Suppressor macrophage treated with lipopolysaccharide for 4 hours (primary cell): ENCODE data around the gene TMEM131.
"Not testable (repeated sequence)": the region's sequence is repeated elsewhere in the genome, so short reads cannot be mapped to it uniquely, and the experiment has no call there.

Experiments
- DNase-seq: peaks from one replicate; pipeline ENCODE4 v3.0.0-alpha.2; 2020

Gene TMEM131, protein sequence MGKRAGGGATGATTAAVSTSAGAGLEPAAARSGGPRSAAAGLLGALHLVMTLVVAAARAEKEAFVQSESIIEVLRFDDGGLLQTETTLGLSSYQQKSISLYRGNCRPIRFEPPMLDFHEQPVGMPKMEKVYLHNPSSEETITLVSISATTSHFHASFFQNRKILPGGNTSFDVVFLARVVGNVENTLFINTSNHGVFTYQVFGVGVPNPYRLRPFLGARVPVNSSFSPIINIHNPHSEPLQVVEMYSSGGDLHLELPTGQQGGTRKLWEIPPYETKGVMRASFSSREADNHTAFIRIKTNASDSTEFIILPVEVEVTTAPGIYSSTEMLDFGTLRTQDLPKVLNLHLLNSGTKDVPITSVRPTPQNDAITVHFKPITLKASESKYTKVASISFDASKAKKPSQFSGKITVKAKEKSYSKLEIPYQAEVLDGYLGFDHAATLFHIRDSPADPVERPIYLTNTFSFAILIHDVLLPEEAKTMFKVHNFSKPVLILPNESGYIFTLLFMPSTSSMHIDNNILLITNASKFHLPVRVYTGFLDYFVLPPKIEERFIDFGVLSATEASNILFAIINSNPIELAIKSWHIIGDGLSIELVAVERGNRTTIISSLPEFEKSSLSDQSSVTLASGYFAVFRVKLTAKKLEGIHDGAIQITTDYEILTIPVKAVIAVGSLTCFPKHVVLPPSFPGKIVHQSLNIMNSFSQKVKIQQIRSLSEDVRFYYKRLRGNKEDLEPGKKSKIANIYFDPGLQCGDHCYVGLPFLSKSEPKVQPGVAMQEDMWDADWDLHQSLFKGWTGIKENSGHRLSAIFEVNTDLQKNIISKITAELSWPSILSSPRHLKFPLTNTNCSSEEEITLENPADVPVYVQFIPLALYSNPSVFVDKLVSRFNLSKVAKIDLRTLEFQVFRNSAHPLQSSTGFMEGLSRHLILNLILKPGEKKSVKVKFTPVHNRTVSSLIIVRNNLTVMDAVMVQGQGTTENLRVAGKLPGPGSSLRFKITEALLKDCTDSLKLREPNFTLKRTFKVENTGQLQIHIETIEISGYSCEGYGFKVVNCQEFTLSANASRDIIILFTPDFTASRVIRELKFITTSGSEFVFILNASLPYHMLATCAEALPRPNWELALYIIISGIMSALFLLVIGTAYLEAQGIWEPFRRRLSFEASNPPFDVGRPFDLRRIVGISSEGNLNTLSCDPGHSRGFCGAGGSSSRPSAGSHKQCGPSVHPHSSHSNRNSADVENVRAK (N-terminal part only)

DNA sequence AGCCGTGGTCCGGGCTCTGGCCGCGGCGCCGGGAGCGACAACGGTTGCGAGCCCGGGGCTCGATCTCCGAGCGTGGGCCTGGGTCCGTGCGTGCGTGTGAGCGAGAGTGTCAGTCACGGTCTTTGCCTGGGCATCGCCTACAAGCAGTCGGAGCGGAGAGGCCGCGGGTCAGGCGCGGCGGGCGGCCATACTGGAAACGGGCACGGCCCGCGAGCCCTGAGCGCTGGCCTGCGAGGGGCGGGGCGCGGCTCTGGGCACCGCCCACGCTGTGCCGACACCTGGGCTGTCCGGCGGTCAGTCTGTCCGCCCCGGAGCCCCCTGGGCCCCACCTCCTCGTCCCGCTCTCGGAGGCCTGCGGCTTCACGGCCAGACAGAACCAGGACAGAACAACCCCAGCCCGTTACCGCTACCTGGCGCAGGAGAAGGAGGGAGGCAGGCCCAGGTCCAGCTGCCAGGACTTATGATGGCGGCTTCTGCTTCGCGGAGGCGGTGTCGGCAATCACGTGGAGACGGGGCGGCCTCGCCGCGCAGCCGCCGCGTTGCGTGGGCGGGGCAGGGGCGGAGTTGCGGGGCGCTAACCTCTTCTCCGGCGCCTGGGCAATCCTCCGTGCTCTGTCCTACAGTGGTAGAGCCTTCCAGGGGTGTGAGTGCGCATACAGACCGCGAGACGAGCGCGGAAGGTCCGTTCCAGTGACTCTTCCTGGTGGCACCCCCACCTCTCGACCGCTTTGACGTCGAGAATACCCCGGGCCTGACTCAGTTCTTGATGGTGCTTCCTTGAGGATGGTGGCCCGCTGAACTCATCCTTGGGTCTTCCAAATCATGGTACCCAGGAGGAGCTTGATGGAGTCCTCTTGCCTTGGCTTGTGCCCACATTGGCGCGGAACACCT is at the start of gene TMEM131:
TMEM131 (minus strand) TSS at position 215 of the 891 bp plus-strand sequence. CDS start 286 bp downstream, outside the sequence.
- peak; percentile 98 for DNase-seq

DNA sequence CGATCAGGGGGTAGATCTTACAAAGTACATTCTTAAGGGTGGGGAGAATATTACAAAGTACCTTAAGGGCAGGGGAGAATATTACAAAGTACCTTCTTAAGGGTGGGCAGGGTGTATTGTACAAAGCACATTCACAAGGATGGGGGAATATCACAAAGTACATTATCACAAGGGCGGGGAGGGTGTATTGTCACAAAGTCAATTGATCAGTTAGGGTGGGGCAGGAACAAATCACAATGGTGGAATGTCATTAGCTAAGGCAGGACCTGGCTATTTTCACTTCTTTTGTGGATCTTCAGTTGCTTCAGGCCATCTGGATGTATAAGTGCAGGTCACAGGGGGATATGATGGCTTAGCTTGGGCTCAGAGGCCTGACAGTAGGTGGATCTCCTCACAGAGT is 49.0 kb upstream of the TMEM131 start:
- not testable (repeated sequence) for DNase-seq

DNA sequence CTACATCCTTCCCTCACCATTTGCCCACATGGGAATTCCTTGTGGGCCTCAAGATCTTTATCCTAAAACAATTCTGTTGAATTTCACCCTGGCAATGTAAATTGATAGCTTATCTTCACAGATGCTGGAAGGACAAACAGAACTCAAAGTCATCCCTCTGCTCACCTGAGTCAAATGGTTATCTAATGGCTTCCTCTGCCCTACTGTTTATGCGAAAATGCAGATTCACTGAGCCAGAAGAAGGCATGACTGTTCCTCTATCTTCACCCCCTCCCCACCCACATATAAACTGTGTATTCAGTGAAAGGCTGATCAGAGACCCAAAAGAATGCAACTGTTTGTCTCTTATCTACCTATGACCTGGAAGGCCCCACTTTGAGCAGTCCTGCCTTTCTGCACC is 47.4 kb upstream of the TMEM131 start:
- DNase-seq, result no peak

DNA sequence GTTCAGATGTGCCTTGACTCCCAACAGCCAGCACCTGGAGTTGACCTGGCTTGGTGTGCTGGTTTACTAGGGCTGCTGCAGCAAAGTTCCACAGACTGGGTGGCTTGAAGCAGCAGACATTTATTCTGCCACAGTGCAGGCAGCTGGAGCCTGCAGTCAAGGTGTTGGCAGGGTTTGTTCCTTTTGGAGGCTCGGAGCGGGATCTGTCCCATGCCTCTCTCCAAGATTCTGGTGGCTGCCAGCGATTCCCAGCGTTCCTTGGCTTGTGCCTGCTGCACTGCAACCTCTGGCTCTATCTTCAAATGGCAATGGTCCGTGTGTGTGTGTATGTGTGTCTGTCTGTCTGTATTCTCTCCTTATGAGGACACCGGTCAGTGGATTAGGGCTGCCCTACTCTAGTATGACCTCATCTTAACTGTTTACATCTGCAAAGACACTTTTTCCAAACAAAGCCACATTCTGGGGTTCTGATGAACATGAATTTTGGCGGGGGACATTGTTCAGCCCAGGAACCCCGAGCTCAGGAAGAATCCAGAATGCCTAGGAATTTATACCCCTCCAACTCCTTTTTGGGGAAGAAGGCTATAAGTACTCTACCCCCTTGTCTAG is 44.7 kb upstream of the TMEM131 start:
- no peak for DNase-seq

DNA sequence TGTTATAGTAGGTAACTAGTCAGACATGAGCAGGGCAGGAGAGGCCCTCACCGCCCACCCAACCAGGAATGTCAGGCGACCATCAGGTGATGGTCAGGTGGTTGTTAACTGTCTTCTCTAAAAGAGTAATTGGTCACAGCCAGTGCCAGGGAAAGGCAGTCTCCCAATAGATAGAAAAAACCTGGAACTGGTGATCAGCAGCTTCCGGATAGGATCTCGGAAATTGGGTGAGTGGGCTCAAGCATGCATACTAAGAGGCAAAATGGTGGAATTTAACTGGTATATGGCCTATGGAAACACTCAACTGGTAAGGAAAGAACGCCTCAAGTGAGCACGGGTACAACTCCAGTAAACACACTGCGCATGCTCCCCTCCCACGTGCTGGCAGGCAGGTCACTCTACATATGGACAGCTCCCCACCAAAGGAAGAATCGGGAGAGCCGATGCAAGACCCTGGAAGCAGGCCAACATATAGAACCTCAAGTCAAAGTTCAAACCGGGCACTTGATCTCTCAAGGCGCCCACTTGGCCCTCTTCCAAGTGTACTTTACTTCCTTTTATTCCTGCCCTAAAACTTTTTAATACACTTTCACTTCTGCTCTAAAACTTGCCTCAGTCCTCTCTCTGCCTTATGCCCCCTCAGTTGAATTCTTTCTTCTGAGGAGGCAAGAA is 43.5 kb upstream of the TMEM131 start:
- DNase-seq, result peak; percentile 77

DNA sequence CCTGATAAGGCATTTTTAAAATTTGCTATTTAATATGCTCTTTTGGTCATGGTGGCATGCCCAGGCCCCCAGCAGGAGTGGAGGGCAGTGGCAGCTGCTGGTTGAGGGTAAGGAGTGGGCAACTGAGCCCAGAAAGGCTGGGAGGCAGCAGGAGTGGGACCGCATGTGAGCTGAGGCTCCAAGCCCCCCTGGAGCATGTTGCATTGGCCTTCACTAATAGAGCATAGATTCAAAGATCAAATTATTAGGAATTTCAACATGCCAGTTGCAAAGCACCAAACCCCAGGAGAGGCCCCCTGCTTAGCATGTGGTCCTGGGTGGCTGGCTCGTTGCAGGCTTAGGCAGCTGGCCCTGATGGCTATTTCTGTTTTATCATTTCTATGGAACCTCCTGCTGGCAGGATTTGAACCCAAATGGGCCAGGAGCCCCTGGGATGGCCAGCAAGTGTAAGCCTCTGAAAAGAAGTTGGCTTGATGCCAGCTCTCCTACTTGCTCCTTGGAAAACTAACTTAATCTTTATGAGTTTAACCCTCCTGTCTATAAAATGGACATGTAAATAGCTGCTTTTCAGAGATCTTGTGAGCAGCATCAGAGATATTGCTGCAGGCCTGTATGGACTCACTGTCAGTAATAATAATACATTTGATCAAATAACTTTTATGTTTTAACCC is 42.1 kb upstream of the TMEM131 start:
- no peak for DNase-seq

DNA sequence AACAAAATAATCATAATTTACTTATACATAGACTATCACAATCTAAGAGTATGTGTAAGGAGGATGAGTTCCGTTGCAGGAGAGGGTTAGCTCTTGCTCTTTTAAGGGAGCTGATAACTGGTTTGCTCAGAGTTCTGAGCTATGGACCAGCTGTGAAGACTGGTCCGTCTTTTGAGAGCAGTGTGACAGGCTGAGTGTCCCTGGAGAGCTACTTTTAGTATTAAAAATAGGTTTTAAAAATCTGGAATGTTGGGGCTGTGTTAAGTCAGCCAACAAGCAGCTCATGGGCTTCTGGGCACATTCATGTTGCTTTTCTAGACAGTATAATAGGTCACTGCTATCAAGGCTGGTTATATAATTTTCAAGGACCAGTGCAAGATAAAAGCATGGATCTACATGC is 41.5 kb upstream of the TMEM131 start:
- DNase-seq, result no peak

DNA sequence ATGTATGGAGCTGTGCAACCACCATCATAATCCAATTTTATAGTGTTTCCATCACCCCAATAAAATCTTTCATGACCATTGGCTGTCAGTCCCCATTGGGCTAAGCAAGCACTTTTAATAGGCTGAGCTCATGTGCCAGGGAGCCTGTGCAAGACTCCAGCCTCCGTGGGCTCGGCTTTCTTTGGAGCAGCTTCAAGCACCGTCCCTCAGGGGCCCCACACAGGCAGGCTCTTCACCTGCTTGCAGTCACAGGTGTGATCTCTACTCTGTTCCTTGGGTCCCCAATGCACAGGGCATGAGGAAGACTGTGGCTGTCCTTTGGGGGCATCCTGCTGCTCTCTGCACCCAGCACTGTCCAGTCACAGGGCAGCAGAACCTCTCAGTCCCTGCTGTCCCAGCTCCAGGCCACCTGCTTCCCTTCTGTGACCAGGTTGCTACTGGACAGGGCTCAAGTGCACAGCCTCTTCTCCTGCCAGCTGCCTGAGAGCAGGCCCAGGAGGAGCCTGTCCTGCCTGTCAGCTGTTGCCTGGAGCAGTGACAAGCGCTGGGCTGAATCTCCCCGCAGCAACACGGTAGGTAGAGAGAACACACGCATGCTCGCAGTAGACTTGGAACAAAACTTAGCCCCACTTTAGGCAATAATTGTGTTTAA is 40.7 kb upstream of the TMEM131 start:
- DNase-seq, result no peak

DNA sequence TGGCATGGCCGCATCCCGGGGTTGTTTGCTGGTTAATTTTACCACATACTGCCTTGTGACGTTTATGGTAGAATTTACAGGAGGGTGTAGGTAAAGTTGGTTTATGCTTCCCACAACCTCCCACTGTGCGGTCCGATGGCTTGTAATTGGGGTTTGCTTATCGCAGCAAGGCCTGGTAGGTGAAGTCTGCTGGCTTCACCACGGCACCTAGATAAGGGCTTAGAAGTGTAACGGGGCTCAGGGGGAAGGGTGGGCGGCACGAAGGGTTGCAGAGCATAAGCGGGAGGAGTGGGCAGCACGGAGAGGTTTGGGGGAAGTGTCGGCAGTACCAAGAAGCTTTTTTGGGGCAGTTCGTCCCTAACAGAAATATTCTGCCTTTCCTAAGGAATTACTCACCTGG is 39.0 kb upstream of the TMEM131 start:
- DNase-seq, result no peak

DNA sequence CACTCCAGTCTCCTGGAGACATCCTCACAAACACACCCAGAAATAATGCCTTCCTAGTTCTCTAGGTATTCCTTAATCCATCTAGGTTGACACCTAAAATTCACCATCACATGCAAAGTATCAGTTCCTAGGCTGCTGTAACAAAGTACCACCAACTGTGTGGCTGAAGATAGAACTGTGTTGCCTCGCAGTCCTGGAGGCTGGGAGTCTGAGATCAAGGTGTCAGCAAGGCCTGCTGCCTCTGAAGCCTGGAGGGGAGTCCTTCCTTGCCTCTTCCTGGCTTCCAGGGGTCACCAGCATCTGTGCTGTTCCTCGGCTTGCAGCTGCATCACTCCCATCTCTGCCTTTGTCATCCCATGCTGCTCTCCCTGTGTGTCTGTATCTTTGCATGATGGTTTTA is 36.3 kb upstream of the TMEM131 start:
- DNase-seq, result no peak

DNA sequence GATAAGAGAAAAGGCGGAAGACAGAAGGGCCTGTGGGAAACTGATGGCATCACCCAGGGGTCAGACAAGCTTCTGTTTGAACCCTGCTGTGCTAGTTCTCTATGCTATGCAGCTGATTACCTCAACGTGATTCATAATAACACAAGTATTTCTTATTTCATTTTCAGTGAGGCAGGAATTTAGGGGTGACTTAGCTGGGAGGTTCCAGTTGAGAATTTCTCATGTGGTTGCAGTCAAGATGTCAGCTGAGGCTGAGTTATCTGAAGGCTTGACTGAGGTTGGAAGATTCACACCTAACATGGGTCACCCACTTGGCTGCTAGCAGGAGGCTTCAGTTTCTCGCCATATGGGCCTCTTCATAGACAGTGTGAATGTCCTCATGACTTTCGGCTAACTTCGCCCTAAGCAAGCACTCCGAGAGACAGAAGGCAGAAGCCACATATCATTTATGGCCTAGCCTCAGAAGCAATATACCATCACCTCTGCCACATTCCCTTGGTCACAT is 34.0 kb upstream of the TMEM131 start:
- peak; percentile 64 for DNase-seq

DNA sequence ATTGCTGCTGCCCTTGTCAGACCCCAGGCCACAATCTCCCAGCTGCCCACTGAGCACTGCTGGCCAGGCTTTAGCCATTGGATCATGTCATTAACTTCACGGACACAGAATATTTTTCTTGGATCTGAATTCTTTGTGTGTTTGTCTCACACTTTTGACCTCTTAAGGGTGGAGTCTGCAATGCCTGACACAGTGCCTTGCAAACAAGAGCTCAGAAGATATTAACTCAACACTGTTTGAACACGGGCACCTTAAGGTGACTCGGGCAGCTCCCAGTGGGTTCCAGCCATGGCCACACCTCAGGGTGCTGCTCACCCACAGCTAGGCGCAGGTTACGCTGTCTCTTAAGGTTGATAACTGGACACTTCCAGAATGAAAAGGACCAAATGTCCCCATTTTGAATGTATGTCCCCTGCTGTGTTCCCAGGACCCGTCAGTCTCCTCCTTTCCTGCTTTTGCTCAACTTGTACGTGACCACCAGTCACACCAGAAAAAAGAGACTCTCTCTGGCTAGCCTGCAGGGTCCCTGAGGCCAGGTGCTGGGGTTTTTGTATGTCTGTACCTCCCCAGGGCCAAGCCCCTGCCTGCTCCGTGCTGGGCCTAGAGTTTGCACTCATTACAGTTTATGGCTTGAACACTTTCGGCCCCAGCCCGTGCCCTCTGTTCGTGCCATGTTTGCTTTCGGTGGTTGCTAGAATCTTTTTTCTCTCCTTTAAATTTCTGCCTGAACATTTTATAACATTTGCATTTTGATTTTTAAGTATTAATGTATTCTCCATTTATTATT is 33.4 kb upstream of the TMEM131 start:
- no peak for DNase-seq

DNA sequence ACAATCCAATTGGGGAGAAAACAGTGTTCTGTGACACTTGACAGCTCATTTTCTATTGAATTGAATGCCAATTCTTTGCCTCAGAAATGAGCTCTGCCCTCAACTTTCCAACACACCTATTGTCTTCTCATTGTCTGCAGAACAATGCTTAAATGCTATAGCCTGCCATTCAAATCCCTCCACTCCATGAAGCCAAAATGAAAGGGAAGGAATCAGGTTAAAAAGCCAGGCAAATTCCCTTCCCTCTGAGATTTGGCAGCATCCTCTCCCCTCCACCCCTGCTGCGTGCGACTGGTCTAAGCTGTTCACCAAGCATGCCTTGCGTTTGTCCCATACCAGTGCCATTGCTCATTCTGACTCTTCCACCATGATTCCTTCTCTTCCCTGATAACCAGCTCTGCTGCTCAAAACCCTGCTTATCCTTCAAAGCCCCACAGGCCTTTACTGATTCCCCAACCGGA is 32.4 kb upstream of the TMEM131 start:
- no peak for DNase-seq

DNA sequence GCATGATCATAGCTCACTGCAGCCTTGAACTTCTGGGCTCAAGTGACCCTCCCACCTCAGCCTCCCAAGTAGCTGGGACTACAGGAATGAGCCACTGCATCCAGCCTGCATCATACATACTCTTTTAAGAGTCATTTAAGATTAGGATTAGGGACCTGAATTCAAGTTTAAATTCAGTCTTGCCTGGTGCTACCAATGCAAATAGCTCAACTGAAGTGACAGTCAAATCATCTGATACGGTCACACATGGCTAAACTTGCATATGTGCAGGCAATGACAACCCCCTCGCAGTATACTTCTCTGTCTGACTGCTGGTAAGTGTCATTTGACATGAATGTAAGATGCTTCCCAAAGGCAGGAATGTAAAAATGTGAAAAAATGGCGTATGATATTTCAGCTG is 31.8 kb upstream of the TMEM131 start:
- DNase-seq, result no peak

DNA sequence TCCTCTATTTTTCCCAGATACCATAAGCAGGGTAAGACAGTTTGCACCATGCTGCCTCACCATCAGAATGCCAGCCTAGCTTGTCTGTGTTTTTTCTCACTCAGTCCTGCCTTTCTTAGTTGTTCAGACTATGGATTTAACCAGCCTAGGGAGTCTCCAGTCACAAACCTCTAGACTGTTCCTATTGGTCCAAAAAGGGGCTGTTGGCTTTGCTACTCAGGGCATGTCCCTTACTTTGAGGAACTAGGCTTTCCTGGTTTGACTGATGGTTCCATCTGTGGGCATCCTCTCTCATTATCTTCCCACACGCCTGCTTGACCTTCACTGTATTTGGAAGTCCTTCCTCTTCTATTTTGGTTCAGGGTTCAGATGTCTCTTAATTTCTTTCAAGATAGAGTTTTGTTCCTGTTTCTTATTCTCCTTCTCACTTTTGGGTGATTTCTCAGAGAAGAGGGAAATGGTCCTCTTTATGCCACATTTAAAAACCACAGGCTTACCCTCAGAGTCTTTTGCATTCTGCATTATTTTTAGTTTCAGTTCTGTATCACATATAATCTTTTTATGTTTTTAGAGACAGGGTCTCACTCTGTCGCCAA is 31.3 kb upstream of the TMEM131 start:
- DNase-seq, result peak; percentile 97

DNA sequence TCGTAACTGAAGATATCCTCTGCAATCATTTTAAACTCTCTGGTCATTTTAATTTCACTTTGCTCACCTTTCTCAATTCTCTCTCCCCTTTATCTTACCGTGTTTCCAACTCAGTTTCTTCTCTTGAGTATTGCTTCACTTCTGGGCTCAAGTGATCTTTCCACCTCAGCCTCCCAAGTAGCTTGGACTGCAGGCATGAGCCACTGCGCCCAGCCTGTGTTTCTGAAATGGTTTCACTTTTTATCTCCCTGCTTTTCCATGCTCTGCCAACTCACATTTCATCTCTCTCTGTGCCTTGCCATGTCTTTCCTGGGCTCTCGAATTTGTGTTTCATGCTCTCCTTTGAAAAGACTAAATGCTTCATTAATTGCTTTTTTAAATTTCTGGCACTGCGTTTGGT is 30.5 kb upstream of the TMEM131 start:
- DNase-seq, result peak; percentile 64

DNA sequence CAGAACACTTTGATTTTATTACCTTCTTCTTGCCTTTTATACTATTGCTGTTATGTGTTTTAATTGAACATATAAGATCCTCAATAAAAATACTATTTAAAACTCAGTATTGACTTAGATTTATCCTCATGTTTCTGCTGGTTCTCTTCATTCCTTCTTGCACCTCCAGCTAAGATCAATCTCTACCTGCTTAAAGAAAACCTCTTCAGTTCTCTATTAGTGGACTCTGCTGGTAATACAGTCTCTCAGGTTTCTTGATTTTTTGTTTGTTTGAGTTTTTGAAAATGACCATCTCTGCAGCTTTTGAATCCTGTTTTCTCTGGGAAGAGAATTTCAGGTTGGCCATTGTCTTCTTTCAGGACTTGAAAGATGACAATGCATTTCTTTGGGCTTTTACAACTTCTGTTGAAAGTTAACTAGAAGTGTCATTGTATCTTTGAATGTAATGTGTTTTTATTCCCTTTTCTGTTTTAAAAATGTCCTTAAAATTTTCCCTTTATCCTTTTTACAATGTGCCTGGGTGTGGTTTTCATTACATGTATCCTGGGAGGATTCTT is 29.8 kb upstream of the TMEM131 start:
- DNase-seq, result no peak

DNA sequence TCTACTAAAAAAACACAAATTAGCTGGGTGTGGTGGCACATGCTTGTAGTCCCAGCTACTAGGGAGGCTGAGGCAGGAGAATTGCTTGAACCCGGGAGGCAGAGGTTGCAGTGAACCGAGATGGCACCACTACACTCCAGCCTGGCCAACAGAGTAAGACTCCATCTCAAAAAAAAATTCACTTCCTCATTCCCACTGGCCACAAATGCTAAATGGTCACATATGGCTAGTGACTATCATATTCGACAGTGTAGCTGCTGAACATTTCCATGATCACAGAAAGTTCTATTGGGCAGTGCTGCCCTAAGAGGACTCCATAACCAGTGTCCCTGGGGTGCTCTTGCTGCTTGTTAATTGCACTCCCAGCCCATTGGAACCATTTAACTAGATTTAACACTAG is 26.3 kb upstream of the TMEM131 start:
- DNase-seq, result peak; percentile 51
